Loucy (cell line): ENCODE measurements around the gene TEDC1.

Source experiments
- CTCF ChIP-seq: fragments of 200-600 bp; sonication (generic); conservative IDR thresholded peaks from 2 replicates; pipeline ENCODE4 v1.5.1; 2014; ENCODE audit warnings: mild to moderate bottlenecking, antibody characterized with exemption, low read length
- EZH2phosphoT487 ChIP-seq: fragments of 200-600 bp; IDR thresholded peaks from 2 replicates; pipeline ENCODE4 v1.6.1; 2018; ENCODE audit warnings: antibody characterized with exemption, mild to moderate bottlenecking, moderate library complexity, borderline replicate concordance

- TF ChIP-seq CTCF (no peak), EZH2phosphoT487 (no peak)
Observed at GRCh38 chr14:105442834-105443233, 48.2 kb upstream of the TEDC1 start.
